ENCODE results near the gene BACE2. TPM values are rescaled to one million over a fixed set of nuclear protein-coding genes. Genes with fewer than 3 reads are reported as not detected.

The BACE2 gene
- total RNA-seq, 1 experiment from 2014 or later = 46.0 TPM

- no peak for DNase-seq (ENCODE audit: low read depth)
Measured at GRCh38 chr21:41147979-41148355, 20.0 kb upstream of the BACE2 start.

- DNase-seq (ENCODE audit: low read depth) = no peak
Measured at GRCh38 chr21:41148798-41149197, 19.2 kb upstream of the BACE2 start.

GRCh38 chr21:41149199-41149598, 18.8 kb upstream of the BACE2 start:
- no peak for DNase-seq (ENCODE audit: low read depth)

- no peak for DNase-seq (ENCODE audit: low read depth)
Measured at GRCh38 chr21:41152147-41152546, 15.8 kb upstream of the BACE2 start.

GRCh38 chr21:41153443-41153842, 14.5 kb upstream of the BACE2 start:
- no peak for DNase-seq (ENCODE audit: low read depth)

- DNase-seq (ENCODE audit: low read depth) = no peak
Measured at GRCh38 chr21:41156142-41156541, 11.8 kb upstream of the BACE2 start.

- DNase-seq (ENCODE audit: low read depth) = no peak
Measured at GRCh38 chr21:41158026-41158425, 9.9 kb upstream of the BACE2 start.

GRCh38 chr21:41160036-41160435, 7.9 kb upstream of the BACE2 start:
- DNase-seq (ENCODE audit: low read depth) = no peak

- DNase-seq (ENCODE audit: low read depth) = no peak
Measured at GRCh38 chr21:41161428-41161827, 6.5 kb upstream of the BACE2 start.

GRCh38 chr21:41162096-41162495, 5.9 kb upstream of the BACE2 start:
- DNase-seq (ENCODE audit: low read depth) = peak; percentile 19

GRCh38 chr21:41163091-41163490, 4.9 kb upstream of the BACE2 start:
- DNase-seq (ENCODE audit: low read depth) = no peak

- no peak for DNase-seq (ENCODE audit: low read depth)
Measured at GRCh38 chr21:41164052-41164451, 3.9 kb upstream of the BACE2 start.

- peak; percentile 87 for DNase-seq (ENCODE audit: low read depth)
Measured at GRCh38 chr21:41164981-41165655, 2.8 kb upstream of the BACE2 start.

- no peak for DNase-seq (ENCODE audit: low read depth)
Measured at GRCh38 chr21:41166884-41167283, 1.1 kb upstream of the BACE2 start.

- peak; percentile 48 for DNase-seq (ENCODE audit: low read depth)
Measured at GRCh38 chr21:41168391-41169257, 664 bp downstream of the BACE2 start.

- DNase-seq (ENCODE audit: low read depth) = no peak
Measured at GRCh38 chr21:41169258-41169576, 1.3 kb downstream of the BACE2 start.

- peak; percentile 10 for DNase-seq (ENCODE audit: low read depth)
Measured at GRCh38 chr21:41169701-41170100, 1.7 kb downstream of the BACE2 start.

- peak; percentile 51 for DNase-seq (ENCODE audit: low read depth)
Measured at GRCh38 chr21:41170442-41170841, 2.5 kb downstream of the BACE2 start.

- DNase-seq (ENCODE audit: low read depth) = peak; percentile 75
Measured at GRCh38 chr21:41170859-41171609, 3.1 kb downstream of the BACE2 start.

GRCh38 chr21:41175080-41175479, 7.1 kb downstream of the BACE2 start:
- DNase-seq (ENCODE audit: low read depth) = no peak

GRCh38 chr21:41176846-41177245, 8.9 kb downstream of the BACE2 start:
- DNase-seq (ENCODE audit: low read depth) = no peak

- DNase-seq (ENCODE audit: low read depth) = no peak
Measured at GRCh38 chr21:41180752-41181151, 12.8 kb downstream of the BACE2 start.

Measured in HT1080 (cell line).